Fibroblast of villous mesenchyme (primary cell): ENCODE results near the gene LRPPRC. TPM values are rescaled to one million over a fixed set of nuclear protein-coding genes. Genes with fewer than 3 reads are reported as not detected.

Experiments
- DNase-seq: peaks from one replicate; pipeline ENCODE4 v3.0.0-alpha.2; 2010; ENCODE audit warnings: low read depth
- H3K4me3 ChIP-seq: 2 replicates; pipeline ENCODE4 v1.5.1; 2011; ENCODE audit warnings: low read depth, mild to moderate bottlenecking, low read length
- total RNA-seq: library from RNA; depleted of rRNA; stranded (reverse); fragments of >200 nt; gene quantifications from 2 replicates; pipeline ENCODE4 v1.2.3, GENCODE V29; 2012
- TF ChIP-seq, protein P1 (sequence below): IDR thresholded peaks from 2 replicates; pipeline ENCODE4 v1.5.1; 2012; ENCODE audit warnings: low read depth, mild to moderate bottlenecking, low read length; ENCODE audit not compliant: insufficient read depth

LRPPRC gene
- total RNA-seq, result 49.9 and 63.9 TPM in 2 replicates

- peak within 1 kb of the TSS; percentile 98 for H3K4me3 ChIP-seq
- TF ChIP-seq, protein P1, sequence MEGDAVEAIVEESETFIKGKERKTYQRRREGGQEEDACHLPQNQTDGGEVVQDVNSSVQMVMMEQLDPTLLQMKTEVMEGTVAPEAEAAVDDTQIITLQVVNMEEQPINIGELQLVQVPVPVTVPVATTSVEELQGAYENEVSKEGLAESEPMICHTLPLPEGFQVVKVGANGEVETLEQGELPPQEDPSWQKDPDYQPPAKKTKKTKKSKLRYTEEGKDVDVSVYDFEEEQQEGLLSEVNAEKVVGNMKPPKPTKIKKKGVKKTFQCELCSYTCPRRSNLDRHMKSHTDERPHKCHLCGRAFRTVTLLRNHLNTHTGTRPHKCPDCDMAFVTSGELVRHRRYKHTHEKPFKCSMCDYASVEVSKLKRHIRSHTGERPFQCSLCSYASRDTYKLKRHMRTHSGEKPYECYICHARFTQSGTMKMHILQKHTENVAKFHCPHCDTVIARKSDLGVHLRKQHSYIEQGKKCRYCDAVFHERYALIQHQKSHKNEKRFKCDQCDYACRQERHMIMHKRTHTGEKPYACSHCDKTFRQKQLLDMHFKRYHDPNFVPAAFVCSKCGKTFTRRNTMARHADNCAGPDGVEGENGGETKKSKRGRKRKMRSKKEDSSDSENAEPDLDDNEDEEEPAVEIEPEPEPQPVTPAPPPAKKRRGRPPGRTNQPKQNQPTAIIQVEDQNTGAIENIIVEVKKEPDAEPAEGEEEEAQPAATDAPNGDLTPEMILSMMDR, result no peak
- DNase-seq, result peak; percentile 98
Measured at GRCh38 chr2:43995733-43996533, at the start of gene LRPPRC. Gene LRPPRC, minus strand, starts transcription at chr2:43995989. Its CDS starts 42 bp downstream, at chr2:43995947.

GRCh38 chr2:44045061-44045460 is 49.3 kb upstream of the LRPPRC start:
- no peak overlapping the region for H3K4me3 ChIP-seq
- DNase-seq, result no peak
- TF ChIP-seq, protein P1, result no peak

GRCh38 chr2:44044281-44044720 is 48.5 kb upstream of the LRPPRC start:
- TF ChIP-seq, protein P1, result peak; percentile 99
- H3K4me3 ChIP-seq, result no peak overlapping the region
- DNase-seq, result peak; percentile 83

DNA sequence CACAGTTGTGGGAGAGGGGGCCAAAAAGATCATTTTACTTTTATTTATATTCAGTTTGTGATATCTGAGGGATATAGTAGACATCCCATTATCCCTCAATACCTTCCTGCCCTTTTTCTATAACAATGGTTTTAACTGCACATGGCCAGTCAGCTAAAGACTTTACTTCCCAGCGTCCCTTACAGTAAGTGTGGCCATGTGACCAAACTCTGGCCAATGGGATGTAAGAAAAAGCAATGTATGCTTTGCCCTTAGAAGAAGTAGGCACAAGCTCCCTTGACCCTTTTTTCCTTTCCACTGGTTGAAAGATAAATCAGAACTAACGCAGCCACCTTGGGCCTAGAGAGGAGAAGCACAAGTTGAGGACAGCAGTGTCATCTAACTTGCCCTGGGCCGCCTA is 44.6 kb upstream of the LRPPRC start:
- H3K4me3 ChIP-seq, result no peak overlapping the region
- TF ChIP-seq, protein P1, result no peak
- DNase-seq, result no peak

DNA sequence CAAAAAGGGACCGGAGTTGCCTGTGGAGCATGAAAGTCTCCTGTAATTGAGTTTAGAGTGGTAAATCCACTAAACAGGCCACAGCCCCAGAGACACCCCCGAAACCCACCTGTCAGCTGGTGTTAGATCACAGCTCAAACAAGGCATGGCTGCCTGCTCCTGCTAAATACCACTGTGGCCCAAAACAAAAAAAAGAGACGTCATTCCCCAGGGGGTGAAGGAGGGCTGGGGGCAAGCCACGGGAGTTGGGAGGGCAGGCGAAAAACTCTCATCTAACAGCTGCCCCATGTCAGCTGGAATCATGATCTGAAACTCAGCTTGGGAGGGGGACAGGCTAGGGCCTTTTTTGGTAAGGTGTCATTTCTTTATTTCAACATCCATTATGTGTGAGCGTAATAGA is 42.5 kb upstream of the LRPPRC start:
- TF ChIP-seq, protein P1, result no peak
- DNase-seq, result no peak
- no peak overlapping the region for H3K4me3 ChIP-seq

DNA sequence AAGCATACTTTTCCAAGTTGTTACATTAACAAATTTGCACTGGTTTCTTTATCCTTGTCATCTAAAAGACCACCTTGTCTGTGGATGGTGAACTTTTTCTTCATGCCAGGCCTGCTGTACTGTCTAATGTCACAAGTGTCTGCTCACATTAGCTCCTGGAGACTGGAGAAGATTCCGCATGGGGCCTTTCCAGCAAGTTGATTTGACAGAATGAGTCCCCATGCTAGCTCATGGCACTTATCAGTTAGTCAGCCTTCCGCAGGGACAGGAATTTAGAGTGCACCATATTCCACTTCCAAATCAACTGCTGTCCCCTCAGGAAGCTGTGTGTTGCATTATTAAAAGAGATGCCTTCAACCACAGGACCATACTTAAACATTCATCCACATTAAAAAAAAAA is 41.4 kb upstream of the LRPPRC start:
- H3K4me3 ChIP-seq, result no peak overlapping the region
- no peak for DNase-seq
- TF ChIP-seq, protein P1, result no peak
